ENCODE measurements around the gene NCOR2.
"Not testable (repeated sequence)": the region's sequence is repeated elsewhere in the genome, so short reads cannot be mapped to it uniquely, and the experiment has no call there.

The NCOR2 gene

DNA sequence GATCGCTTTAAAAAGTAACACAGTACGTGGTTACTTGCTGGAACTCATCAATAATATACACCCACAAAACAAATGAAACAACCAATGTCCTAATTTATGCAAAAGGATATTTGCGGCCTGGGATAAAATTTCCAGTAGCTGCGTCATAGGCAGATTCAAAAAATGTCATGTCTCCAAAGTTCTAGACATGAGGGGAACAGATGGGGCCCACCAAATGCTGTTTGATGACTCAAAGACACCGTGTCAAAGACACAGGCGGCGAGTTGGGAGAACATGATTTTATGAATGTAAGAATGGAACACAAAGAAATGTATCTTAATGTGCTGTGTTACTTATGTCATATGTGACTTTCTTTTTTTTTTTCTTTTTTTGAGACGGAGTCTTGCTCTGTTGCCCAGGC, 34.3 kb upstream of the NCOR2 start:
- DNase-seq (ENCODE audit: low read depth in 2 of 2): no peak

DNA sequence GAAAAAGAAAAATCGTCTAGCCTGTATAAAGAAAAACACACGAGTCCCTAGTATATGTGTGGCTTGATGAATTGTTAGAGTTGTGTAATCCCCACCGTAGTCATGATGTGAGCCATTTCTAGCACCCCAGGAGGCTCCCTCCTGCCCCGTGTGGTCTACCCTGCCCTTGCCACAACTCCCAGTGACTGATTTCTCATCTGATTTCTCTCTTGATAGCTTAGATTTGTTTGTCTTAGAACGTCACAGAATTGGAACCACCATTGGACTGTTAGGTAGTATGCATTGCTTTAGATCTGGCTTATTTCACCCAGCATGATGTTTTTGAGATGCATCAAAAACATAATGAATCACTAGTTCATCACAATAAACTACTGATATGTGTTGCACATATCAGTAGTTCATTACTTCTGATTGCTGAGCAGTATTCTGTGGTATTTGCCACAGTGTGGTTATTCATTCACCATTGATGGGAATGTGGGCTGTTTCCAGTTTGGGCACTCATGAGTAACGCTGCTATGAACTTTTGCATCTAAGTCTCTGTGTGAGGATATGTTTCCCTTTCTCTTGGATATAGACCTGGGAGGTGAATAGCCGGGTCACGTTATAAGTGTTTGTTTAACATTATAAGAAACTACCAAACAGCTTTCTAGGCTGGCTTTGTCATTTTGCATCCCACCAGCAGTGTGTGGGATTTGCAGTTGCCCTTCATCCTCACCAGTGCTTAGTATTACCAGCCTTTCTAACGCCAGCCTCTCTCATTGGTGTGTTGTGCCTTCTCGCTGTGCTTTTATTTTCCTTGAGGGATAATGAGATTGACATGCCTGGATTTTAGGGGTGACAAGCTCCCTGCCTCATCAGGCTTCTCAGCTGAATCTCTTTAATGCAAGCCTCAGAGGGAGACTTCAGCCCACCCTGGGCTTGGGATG, 31.9 kb upstream of the NCOR2 start:
- DNase-seq (ENCODE audit: low read depth in 2 of 2): peak in 1 of 2 donors; percentile 19

DNA sequence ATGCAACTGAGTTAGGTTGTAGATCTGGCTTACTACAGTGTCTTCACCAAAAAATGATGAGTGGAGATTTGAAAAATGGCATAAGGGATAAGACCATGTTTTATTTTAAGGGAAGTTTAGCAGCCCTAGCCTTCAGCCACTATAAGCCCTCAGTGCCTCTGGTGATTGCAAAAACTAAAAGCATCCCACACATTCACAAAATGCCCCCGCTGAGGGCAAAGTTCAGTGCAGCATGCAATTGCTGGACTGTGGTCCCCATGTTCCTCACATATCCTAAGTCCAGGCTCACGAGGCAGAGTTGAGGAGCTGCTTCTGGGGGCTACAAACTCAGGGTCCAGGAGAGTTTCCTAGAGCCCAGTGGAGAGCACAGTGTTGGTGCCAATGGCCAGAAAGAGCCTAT, 29.6 kb upstream of the NCOR2 start:
- DNase-seq (ENCODE audit: low read depth in 2 of 2): no peak

DNA sequence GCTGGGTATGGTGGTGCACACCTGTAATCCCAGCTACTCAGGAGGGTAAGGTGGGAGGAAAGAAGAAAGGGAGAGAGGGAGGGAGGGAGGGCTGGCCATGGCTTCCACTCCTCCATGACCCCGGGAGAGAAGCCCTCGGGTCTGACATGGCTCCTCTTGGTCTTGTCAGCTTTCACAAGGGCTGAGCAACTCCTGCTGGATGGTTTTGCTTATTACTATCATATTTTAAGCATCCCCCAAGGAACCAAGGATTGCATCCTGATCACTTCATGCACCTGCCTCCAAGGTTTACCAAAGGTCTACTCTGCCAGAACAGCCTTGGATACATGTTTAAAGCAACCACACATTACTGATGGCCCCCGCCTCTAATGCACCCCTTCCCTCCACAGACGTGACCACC, 28.0 kb upstream of the NCOR2 start:
- no peak for DNase-seq (ENCODE audit: low read depth in 2 of 2)

DNA sequence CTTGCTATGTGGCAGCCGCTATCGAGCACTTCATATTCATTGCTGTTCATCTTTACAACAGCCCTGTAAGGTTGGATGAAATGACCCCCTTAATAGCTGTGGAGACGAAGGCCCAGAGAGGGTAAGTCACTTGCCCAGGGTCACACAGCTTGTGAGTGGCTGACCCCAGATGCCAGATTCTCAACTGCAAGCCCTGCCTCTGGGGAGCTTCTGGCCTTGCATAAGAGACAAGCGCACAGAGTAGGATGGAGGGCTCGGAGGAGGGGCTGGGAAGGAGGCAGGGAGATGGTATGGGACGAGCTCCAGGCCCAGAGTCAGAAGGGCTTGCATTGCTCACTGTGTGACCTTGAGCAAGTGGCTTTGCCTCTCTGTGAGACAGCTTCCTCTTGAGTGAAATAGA, 27.4 kb upstream of the NCOR2 start:
- no peak for DNase-seq (ENCODE audit: low read depth in 2 of 2)

DNA sequence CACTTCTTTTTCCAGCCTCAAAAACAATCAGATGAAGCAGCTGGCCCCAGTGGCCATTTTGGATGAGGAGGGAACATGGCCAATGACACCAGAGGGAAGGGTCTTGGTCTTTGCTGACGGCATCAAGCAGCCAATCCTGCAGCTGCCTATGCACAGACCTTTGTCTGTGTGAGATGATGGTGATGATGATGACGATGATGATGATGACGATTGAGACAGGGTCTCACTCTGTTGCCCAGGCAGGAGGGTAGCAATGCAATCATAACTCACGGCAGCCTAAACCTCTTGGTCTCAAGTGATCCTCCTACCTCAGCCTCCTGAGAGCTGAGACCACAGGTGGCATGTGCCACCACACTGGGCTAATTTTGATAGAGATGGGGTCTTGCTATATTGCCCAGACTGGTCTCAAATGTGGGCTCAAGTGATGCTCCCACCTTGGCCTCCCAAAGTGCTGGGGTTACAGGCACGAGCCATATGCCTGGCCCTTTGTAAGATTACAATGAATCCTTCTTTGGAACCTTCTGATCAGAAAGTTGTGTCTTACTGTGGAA, 26.5 kb upstream of the NCOR2 start:
- DNase-seq (ENCODE audit: low read depth in 2 of 2): no peak

DNA sequence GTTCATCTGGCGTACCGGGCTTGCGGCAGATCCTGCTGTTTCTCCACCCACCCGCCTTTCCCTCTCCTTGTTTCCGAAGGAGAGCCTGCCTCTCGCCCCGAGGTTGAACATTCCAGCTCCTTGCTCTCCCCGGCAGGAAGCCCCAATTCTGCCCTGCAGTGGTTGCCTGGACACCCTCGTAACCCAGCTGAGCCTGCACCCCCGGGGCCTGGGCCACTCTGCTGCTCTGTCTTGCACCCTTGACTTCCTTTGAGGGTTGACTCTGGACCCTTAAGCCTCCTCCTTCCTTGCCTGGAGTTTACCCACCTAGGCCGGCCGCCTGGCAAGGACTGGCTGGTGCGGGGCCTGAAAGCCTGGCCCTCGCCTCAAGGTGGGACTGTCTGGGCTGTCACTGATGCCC, 25.8 kb upstream of the NCOR2 start:
- no peak for DNase-seq (ENCODE audit: low read depth in 2 of 2)

DNA sequence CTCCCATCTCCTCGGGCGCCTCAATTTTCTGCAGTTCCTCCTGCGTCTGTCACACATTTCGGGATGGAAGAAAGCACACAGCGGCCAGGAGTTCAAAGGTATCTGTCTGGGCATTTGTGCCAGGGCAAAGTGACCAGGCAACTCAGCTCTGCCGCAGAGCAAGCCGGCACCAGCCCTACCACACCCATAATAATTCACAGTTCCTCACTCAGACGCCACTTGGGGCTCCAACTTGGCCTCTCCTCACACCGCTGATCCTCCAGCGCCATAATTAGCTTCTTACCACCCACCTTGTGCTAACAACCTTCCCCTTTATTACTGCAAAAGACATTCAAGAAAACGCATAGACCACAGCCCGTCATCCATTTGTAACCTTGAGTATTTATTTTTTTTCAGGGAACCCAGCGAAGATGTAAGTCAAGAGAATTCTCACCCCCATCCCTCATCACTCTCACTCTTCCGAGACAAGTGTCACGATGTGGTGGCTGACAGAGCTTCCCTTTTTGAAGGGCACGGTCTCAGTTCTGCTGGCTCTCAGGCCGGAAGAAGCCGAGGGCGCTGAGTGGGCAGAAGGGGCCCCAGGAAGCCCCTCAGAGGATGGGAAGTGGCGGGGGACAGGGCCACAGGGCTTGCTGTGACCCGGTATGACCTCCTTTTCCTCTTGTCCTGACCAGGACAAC, 25.2 kb upstream of the NCOR2 start:
- no peak for DNase-seq (ENCODE audit: low read depth in 2 of 2)

DNA sequence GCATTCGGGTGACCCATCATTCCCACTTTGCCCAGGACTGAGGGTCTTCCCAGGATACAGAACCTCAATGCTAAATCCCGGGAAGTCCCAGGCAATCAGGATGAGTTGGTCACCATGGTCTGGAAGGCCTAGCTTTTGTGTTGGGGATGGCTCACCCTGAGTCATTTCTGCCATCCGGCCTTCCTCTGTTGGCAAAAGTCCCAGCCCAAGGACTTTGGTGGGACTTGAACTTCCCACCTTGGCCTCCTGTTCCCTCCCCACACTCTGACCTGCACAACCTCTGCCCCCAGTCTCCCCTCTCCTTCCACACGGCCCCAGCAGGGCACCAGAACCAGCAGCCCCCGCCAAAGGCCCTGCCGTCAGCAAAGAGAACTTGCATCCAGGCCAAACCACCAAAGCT, 24.6 kb upstream of the NCOR2 start:
- no peak for DNase-seq (ENCODE audit: low read depth in 2 of 2)

DNA sequence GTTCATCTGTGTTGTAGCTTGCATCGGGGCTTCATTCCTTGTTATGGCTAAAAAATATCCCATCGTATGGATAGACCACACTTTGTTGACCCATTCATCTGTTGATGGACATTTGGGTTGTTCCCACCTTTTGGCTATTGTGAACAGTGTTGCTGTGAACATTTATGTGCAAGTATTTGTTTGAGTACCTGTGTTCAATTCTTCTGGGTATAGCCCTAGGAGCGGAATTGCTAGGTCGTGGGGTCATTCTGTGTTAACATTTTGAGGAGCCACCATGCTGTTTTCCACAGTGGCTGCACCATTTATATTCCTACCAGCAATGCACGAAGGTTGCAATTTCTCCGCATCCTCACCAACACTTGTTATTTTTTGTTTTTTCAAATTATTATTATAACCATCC, 23.0 kb upstream of the NCOR2 start:
- no peak for DNase-seq (ENCODE audit: low read depth in 2 of 2)

DNA sequence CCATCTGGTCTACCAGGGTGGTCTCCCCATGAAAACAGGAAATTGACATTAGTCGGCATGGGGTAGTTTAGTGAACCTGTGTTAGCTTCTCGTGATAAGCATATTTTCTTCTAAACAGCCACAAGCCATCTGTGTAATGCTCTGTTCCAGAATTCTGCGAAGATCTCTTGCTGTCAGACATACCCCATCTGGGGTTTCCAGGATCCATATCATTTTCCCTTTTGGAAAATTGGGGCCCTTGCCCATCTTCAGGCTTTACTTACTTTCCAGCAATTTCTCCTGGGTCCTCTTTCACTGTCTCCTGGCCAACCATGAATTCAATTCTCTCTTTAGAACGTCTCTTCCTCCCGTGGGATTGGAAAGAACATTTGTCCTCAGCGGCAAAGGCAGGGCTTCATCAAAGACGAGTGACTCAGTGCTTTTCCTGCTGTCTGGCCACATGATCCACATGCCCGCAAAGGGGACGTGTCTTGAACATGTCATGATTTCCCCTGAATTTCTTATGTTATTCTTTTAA, 21.4 kb upstream of the NCOR2 start:
- no peak for DNase-seq (ENCODE audit: low read depth in 2 of 2)

DNA sequence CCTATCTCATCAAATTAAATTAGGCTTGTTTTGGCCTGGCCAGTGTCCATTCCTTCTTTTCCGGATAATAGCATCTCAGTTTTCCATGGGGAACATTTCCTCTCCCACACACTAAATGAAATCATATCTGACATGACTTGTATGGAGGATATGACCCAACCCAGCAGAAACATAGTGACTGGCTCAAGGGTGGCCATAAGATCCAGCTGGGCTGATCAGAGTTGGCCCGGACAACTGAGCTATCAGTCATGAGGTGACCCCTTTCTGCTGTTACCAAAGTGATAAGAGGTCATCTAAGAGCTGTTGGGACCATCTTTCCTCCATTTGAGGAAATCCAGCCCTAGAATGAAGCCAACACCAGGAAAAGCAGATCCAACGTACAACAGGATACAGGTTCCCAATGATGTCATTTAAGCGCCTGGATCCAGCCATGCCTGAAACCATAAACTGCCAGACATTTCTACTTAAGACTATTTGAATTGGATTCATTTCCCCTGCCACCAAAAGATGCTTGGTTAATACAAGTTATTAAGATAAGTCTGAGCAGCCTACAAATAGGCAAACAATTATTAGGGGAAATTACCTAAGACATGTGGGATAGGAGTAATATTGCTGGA, 20.7 kb upstream of the NCOR2 start:
- no peak for DNase-seq (ENCODE audit: low read depth in 2 of 2)

DNA sequence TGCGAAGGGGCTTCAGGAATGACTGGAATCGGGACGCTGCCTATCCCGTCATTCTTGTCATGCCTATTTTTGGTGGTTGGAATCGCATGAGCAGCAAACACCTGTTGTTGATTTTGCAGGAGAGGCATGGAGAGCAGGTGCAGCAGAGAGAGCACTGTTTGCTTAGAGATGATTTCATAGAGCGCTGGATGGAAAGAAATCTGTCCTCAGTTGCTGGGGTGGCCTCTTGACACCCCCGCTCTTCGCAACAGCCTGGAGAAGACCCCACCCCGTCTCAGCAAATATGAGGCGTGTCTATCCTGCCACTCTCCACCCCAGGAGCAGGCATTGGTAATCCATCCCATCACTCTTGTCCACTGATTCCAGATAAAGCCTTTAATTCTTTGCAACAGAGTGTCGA, 19.3 kb upstream of the NCOR2 start:
- DNase-seq (ENCODE audit: low read depth in 2 of 2): no peak

DNA sequence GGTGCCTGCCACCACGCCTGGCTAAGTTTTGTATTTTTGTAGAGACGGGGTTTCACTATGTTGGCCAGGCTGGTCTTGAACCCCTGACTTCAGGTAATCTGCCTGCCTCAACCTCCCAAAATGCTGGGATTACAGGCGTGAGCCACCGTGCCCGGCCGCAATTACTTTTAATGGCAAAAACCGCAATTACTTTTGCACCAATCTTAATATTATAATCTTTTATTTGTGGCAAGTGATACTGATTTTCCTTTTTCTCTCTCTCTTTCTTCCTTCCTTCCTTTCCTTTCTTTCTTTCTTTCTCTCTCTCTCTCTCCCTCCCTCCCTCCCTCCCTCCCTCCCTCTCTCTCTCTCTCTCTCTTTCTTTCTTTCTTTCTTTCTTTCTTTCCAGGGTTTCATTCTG, 17.1 kb upstream of the NCOR2 start:
- DNase-seq (ENCODE audit: low read depth in 2 of 2): not testable (repeated sequence)

DNA sequence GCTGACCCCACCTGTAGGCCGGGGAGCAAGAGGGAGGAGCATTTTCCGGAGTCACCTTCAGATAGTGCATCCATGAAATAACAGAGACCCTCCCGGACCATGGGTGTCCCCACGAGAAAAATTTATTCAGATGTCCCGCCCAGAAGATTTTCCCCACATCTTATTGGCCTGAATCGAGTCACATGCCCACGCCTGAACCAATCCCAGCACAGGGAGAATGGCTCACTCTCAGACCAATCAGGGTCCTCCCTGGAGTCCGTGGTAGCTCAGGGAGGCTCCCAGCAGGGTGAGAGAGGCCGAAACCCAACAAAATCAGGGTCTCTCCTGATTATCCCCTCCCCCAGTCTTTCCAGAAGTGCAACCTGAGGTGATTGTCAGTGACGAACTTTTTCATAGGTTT, 16.4 kb upstream of the NCOR2 start:
- DNase-seq (ENCODE audit: low read depth in 2 of 2): no peak

DNA sequence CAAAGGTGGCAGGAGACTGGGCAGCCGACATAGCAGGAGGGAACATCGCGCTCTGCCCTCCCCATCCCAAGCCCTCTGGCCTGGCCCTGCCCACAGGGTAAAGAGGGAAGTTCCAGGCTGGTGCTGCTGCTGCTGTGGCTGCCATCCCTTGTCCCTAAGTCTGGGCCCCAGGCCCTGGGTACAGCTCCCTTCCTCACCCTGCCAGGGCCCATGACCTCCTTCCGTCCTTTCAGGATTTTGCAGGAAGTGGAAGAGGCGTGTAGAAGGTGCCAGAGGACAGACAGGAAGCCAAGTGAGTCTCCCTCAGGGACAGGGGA, 14.7 kb upstream of the NCOR2 start:
- no peak for DNase-seq (ENCODE audit: low read depth in 2 of 2)

DNA sequence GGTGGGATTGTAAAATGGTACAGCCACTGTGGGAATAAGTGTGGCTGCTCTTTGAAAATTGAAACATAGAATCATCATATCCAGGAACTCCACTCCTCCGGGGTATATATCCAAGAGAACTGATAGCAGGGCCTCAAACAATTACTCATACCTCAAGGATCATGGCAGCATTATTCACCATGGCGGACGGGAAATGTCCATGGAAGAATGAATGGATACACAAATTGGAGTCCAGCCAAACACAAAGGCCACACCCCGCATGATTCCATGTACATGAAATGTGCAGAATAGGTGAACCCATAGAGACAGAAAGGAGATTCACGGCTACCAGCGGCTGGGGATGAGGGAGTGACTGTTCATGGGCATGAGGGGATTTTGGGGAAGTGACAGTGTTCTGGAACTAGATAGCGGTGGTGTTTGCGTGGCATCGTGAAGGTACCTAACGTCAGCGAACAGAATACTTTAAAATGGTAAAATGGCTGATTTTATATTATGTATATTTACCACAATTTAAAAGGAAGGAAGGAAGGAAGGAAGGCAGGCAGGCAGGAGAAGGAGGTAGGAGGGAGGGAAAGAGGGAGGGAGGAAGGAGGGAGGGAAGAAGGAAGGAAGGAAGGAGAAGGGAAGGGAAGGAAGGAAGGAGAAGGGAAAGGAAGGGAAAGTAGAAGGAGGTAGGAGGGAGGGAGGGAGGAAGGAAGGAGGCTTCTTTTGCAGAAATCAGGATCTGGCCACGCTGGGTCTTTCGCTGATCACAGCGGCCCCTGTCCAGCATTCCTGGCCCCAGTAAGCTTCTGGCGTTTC, 14.1 kb upstream of the NCOR2 start:
- no peak for DNase-seq (ENCODE audit: low read depth in 2 of 2)

DNA sequence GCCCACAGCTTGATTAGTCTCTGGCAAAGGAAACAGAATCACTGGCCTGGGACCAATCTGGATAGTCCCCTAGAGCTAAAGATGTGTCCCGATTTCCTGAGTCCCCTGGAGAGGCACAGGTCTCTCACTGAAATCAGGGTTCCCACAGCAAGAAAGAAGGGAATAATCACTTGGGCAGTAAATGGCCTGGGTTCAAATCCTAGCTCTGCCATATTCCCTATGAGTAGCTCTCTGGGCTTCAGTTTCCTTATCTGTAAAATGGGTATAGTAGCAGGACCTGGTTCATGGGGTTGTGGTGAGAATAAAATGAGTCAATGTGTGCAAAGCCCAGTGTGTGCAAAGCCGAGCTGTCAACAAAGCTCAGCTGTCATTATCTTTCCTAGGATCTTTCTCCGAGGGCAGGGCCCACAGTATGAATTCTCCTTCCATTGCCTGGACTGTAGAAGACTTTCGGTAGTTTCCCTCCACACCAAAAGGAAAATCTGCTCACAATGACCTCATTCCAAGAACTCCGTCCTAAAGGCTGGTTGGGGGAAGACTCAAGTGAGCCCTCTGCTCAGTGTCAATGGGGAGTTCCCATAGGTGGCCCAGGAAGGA, 12.6 kb upstream of the NCOR2 start:
- no peak for DNase-seq (ENCODE audit: low read depth in 2 of 2)

DNA sequence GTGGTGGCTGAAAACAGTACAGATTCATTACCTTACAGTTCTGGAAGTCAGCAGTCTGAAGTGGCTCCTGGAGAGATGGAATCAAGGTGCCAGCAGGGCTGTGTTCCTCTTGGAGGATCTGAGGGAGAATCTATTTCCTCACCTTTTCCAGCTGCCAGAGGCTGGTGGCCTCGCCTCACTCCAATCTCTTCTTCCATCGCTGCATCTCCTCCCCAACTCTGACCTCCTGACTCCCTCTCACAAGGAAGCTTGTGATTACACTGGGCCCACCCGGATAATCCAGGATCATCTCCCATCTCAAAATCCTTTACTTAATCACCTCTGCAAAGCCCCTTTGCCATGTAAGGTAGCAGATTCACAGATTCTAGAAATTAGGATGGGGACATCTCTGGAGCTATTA, 11.4 kb upstream of the NCOR2 start:
- DNase-seq (ENCODE audit: low read depth in 2 of 2): no peak

DNA sequence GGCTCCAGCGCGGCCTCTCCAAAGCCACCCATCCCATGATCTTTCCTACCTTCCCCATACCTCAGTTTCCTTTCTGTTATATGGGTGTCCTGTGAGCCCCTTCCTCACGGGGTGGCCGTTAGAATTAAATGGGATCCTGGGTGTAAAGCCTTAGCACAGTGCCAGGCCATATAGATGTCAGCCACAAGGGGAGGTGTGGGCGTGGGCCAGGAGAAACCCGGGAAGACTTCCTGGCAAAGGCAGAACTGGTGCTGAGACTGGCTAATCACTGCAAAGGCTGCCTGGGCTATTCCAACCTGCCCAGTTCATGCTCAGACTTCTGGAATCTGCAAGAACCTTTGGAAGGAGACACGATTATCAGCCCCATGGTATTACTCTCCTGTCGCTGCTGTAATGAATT, 11.0 kb upstream of the NCOR2 start:
- no peak for DNase-seq (ENCODE audit: low read depth in 2 of 2)

DNA sequence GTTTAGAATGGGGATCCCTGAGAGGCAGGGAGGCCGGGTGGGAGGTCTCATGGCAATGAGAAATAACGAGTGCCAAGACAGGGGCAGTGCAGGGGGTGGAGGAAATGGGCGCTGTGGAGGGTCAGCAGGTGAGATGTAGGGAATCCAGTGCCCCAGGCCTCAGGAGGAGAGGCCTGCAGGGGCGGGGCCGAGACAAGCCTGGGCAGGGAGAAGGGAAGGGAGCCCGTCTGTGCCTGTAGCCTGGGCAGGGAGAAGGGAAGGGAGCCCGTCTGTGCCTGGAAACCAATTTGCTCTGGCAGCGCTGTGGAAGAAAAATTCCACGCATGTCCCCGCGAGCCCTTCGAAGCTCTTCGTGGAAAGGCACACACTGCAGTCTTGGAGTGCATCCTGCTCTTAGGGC, 10.6 kb upstream of the NCOR2 start:
- DNase-seq (ENCODE audit: low read depth in 2 of 2): no peak
